ENCODE measurements around the gene ANGPTL2.

DNA sequence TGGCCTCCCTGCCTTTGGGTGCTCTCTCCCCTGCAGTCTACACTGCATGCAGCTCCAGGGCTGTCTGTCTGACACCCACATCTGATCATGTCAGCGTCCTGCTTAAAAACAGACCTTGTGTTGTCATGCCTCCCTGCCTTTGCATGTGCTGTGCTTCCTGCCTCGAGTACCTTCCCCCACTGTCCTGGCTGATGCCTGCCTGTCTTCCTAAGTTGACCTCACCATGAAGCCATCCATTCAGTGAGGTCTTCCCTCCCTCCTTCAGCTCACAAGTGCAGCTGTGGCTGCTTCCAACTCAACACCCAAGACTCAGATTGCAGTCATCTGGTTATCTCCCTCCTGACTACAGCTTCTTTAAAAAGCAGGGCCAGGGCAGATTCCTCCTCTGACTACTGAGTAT, 5.5 kb downstream of the ANGPTL2 start:
- TF ChIP-seq, protein P1, sequence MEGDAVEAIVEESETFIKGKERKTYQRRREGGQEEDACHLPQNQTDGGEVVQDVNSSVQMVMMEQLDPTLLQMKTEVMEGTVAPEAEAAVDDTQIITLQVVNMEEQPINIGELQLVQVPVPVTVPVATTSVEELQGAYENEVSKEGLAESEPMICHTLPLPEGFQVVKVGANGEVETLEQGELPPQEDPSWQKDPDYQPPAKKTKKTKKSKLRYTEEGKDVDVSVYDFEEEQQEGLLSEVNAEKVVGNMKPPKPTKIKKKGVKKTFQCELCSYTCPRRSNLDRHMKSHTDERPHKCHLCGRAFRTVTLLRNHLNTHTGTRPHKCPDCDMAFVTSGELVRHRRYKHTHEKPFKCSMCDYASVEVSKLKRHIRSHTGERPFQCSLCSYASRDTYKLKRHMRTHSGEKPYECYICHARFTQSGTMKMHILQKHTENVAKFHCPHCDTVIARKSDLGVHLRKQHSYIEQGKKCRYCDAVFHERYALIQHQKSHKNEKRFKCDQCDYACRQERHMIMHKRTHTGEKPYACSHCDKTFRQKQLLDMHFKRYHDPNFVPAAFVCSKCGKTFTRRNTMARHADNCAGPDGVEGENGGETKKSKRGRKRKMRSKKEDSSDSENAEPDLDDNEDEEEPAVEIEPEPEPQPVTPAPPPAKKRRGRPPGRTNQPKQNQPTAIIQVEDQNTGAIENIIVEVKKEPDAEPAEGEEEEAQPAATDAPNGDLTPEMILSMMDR (IDR thresholded peaks at IDR 0.05), result no peak
- no peak for TF ChIP-seq POLR2AphosphoS5 (IDR thresholded peaks at IDR 0.05)
- TF ChIP-seq POLR2A (IDR thresholded peaks at IDR 0.05), result no peak
